IPS-15b (cell line): Measurements from ENCODE around the gene SCYGR1.

ENCODE experiments used
- H3K27me3 ChIP-seq: one replicate; pipeline ENCODE4 v1.6.1; 2013; ENCODE audit warnings: low read length; ENCODE audit not compliant: control insufficient read depth, insufficient read depth
- H3K36me3 ChIP-seq: one replicate; pipeline ENCODE4 v1.6.1; 2013; ENCODE audit warnings: low read length; ENCODE audit not compliant: control insufficient read depth, insufficient read depth
- H3K4me1 ChIP-seq: one replicate; pipeline ENCODE4 v1.6.1; 2013; ENCODE audit warnings: mild to moderate bottlenecking, low read length; ENCODE audit not compliant: control insufficient read depth, insufficient read depth
- H3K4me3 ChIP-seq: one replicate; pipeline ENCODE4 v1.5.1; 2013; ENCODE audit warnings: low read depth, low read length
- H3K9ac ChIP-seq: one replicate; pipeline ENCODE4 v1.6.1; 2013; ENCODE audit warnings: low read depth, mild to moderate bottlenecking, low read length
- H3K9me3 ChIP-seq: one replicate; pipeline ENCODE4 v1.6.1; 2013; ENCODE audit warnings: mild to moderate bottlenecking, low read length; ENCODE audit not compliant: control insufficient read depth, insufficient read depth

Gene SCYGR1

DNA sequence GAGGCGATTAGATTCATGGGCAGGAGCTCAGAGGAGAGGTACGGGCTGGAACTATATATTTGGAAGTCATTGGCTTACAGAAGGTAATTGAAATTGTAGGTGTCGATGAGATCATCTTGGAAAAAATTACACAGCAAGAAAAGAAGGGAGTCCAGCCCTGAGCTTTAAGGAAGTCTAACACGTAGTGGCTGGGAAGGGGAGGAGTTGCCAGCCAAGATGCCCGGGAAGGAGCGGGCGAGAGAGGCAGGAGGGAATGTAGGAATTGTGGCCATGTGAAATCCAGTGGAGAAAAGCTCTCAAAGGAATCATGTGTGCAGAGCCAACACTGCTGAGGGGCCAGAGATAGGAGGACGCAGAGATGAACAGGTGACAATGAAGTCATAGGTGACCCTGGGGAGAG lies 25.6 kb upstream of the SCYGR1 start:
- Histone ChIP-seq H3K4me3 (no peak overlapping the region), H3K4me1 (no peaks in the 10 kb centered on the region), H3K36me3 (no peaks in the 10 kb centered on the region), H3K9me3 (no peaks in the 10 kb centered on the region), H3K27me3 (no peaks in the 10 kb centered on the region), H3K9ac (no peak overlapping the region)

DNA sequence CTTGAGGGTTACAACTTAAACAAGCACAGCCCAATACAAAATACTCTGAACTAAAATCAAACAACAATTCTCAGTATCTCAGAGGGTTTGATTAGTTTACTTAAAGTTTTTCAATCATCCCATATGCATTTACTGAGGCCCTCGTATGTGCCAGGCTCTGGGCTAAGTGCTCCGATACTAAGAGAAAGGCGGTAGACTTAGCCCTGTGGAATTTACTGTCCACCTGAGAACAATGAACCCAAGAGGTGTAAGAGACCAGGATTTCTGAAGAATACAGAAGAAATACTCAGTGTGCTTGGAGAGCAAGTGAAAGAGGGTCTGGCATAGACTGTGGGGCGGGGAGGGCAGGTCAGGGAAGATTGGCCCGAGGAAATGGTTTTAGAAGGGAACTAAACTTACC lies 25.1 kb upstream of the SCYGR1 start:
- no peaks in the 10 kb centered on the region for H3K4me1 ChIP-seq
- H3K27me3 ChIP-seq = no peaks in the 10 kb centered on the region
- H3K9me3 ChIP-seq = no peaks in the 10 kb centered on the region
- H3K4me3 ChIP-seq = no peak overlapping the region
- H3K9ac ChIP-seq = no peak overlapping the region
- H3K36me3 ChIP-seq = no peaks in the 10 kb centered on the region

DNA sequence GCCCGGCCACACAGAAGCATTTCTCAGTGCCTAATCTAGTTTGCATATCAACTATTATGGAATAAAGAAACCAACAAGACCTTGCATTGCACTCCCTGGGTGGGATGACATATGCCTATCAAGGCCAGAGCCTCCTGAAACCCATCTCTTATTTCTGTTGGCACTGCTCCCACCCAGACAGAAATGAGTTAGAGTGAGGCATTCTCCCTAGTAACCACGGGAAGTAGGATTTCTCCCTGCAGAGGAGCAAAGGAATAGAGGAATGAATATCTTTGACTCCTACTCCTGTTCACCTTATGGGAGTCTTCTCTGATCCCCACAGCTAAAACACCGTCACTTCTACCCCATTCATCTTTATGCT lies 24.2 kb upstream of the SCYGR1 start:
- H3K36me3 ChIP-seq = no peaks in the 10 kb centered on the region
- no peak overlapping the region for H3K9ac ChIP-seq
- no peaks in the 10 kb centered on the region for H3K4me1 ChIP-seq
- no peak overlapping the region for H3K4me3 ChIP-seq
- H3K9me3 ChIP-seq = no peaks in the 10 kb centered on the region
- no peaks in the 10 kb centered on the region for H3K27me3 ChIP-seq

DNA sequence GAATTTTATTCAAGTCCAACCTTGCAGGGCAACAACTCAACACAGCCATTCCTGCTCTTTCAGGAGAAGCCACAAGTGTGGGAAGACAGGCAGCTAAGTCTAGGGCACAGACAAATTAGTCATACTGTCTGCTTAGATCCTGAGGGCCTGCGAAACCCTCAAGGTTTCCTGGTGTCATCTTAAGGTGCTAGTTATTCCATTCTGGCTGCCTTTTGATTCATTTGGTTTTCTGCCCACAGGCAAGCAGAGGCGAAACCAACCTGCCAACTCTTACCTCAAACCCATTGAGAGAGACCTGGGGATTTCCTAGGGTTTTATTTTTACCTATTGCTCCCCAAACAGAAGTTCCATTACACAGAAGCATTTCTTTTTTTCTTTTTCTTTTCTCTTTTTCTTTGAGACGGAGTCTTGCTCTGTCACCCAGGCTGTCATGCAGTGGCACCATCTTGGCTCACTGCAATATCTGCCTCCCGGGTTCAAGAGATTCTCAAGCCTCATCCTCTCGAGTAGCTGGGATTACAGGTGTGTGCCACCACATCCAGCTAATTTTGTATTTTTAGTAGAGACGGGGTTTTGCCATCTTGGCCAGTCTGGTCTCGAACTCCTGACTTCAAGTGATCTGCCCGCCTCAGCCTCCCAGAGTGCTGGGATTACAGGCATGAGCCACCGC lies 23.7 kb upstream of the SCYGR1 start:
- Histone ChIP-seq H3K27me3 (no peaks in the 10 kb centered on the region), H3K9ac (no peak overlapping the region), H3K36me3 (no peaks in the 10 kb centered on the region), H3K4me1 (peaks cover under 1% of the 10 kb centered on the region), H3K9me3 (no peaks in the 10 kb centered on the region), H3K4me3 (no peak overlapping the region)

DNA sequence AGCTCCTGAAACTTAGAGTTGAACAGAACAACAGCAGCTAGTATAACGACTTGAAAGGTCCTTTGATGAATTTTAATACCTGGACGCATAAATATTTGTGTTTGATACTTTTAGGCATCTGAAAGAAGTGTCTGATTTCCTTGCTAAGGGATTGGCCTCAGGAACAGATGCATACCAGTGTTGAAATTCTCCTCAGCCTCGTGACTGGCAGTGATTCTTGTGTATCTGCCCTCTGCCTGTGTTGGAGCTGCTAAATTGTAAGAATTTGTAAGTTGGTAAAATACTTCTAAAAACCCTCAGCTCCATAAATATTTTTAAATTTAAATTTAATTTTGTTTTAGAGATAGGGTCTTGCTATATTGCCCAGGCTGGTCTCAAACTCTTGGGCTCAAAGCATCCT lies 22.4 kb upstream of the SCYGR1 start:
- Histone ChIP-seq H3K4me1 (peaks cover 3% of the 10 kb centered on the region), H3K9me3 (no peaks in the 10 kb centered on the region), H3K27me3 (no peaks in the 10 kb centered on the region), H3K9ac (no peak overlapping the region), H3K4me3 (no peak overlapping the region), H3K36me3 (no peaks in the 10 kb centered on the region)

DNA sequence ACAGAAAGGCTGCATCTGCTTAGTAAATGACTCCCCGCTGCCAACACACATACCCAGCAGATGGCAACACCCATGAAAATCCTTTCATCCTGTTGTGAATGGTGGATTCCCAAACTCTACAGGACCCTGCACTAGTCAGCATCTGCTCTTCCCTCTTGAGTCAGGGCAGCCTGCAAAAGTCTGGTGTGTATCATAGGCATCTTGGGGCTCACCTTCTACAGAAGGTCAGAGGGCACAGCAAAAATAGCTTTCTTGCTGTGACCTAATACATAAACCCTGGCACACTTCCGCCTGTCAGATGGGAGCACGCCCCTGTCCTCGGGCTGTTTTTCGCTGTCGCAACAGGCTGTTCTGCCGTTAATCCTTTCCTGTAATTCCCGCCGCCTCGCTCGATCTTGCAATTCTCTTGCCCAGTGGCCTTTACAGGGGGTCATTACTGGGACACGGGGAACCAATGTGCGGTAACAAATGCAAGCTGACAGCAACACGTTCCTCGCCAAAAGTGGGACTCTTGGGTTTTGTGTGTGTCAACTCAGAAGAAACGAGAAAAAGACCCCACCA lies 19.9 kb upstream of the SCYGR1 start:
- H3K27me3 ChIP-seq = no peaks in the 10 kb centered on the region
- H3K9ac ChIP-seq = no peak overlapping the region
- no peak overlapping the region for H3K4me3 ChIP-seq
- H3K4me1 ChIP-seq = peaks cover 3% of the 10 kb centered on the region
- no peaks in the 10 kb centered on the region for H3K36me3 ChIP-seq
- no peaks in the 10 kb centered on the region for H3K9me3 ChIP-seq

DNA sequence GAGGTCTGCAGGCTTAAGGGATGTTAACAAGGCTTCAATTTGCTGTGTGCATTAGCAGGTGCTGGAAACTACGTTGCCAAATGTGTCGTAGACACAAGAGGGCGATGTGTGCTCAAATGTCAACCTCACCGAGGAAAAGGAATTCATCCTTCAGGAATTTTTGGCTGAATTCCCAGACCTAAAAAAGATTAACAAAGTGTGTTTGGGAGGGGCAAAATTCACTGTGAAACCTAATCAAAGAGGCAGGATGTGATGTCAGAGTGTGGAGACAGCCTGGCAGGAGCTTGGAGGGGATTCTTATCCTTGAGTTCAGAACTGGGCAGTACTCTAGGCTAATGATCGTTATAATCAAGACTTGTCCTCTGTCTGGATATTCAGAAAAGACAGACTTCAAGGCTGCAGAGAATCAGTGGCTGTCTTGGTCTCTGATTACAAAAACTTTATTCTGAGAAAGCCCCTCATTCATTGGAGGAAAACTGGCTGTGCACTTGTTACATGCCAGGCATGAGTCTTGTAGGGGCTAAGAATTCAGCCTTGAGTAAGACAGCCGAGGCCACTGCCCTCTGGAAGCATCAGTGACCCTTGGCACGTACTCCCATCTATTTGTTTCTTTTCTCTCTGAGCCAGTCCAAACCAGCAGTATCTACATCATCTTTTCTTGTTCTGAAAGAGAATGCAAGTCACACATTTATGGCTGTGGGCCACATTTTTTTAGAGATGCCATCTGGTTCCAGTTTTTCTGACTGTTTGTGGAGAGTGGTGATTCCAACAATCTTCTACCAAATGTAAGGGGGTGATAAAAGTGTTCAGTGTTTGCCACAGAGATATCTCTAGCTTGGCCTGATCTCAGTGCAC lies 18.7 kb upstream of the SCYGR1 start:
- Histone ChIP-seq H3K4me1 (peaks cover 3% of the 10 kb centered on the region), H3K9ac (peak overlapping the region; percentile 37), H3K4me3 (no peak overlapping the region), H3K9me3 (no peaks in the 10 kb centered on the region), H3K27me3 (no peaks in the 10 kb centered on the region), H3K36me3 (no peaks in the 10 kb centered on the region)

DNA sequence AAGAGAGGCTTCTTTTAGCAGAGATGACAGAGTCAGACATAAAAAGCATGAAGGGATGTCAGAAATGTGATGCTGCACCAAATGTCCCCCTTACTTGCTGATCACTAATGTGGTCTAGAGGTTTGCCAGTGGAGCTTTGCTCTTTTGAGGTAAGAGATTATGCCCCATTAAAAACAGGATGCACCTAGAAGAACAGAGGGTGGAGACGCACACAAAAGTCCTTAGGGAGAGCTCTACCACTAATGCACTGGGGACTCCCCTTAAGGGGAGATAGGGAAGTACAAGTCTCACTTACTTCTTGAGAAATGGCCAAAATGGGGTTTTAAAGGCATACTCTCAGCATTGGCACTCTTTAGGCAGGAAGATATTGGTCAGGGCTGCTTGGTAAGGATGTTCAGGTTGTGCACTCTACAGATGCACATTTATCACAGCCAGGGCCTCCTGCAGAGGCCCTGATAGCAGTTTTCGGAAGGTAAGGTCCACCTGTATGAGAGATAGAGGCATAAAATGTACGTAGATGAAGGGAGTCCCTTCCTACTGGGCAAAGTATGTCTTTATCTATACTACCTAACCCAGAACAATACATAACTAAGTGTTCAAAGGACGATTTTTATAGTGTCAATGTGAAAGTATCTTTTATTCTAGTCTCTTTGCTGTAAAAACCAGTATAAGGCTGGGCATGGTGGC lies 17.0 kb upstream of the SCYGR1 start:
- no peak overlapping the region for H3K4me3 ChIP-seq
- no peaks in the 10 kb centered on the region for H3K36me3 ChIP-seq
- no peaks in the 10 kb centered on the region for H3K9me3 ChIP-seq
- no peak overlapping the region for H3K9ac ChIP-seq
- H3K4me1 ChIP-seq = peaks cover 3% of the 10 kb centered on the region
- H3K27me3 ChIP-seq = no peaks in the 10 kb centered on the region

DNA sequence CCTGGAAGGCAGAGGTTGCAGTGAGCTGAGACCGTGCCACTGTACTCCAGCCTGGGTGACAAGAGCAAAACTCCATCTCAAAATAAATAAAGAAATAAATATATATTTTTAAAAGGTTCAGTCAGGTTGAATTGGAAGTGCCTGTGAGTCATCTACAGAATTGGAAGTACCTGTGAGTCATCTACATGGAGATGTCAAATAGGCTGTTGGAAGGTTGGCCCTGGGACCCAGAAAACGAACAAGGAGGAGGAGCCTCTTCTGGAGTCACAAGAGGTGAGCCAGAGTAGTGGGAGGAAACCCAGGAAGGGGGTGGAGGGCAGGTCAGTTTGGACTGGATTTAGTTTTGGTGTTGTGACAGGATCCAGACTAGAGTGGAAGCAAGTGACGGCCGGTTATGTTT lies 15.2 kb upstream of the SCYGR1 start:
- Histone ChIP-seq H3K4me1 (peaks cover 3% of the 10 kb centered on the region), H3K27me3 (no peaks in the 10 kb centered on the region), H3K9ac (no peak overlapping the region), H3K9me3 (no peaks in the 10 kb centered on the region), H3K4me3 (no peak overlapping the region), H3K36me3 (no peaks in the 10 kb centered on the region)

DNA sequence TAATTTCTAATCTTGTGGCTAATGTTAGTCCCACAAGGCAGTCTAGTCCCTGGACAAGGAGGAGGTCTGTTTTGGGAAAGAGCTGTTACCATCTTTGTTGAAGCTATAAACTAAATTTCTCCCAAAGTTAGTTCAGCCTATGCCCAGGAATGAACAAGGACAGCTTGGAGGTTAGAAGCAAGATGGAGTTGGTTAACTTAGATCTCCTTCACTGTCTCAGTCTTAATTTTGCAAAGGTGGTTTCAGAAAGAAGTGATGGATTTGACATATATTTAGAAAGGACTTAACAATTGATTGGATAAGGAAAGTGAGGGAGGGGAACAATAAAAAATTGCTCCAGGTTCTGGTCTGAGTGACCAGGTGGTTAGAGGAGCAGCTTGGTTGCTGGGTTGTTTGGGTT lies 14.6 kb upstream of the SCYGR1 start:
- H3K9me3 ChIP-seq = no peaks in the 10 kb centered on the region
- H3K9ac ChIP-seq = no peak overlapping the region
- H3K4me1 ChIP-seq = peaks cover 3% of the 10 kb centered on the region
- no peaks in the 10 kb centered on the region for H3K27me3 ChIP-seq
- no peaks in the 10 kb centered on the region for H3K36me3 ChIP-seq
- H3K4me3 ChIP-seq = no peak overlapping the region

DNA sequence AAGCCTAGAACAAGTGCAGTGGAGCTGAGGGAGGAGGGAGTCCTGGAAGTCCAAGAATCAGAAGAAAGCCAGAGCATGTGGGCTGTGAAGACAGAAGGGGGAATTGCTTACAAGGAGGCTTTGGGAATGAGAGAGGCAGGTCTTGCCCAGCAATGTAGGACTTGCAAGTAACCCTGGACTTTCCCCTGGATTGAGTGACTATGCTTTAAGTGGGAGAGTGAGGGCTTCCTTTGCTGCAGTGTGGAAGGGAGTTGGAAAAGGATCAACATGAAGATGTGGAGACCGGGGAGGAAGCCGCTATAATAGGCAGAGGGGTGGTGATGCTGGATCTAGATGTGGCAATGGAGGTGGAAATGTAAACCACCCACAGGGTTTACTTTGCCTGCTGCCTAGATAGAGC lies 13.8 kb upstream of the SCYGR1 start:
- Histone ChIP-seq H3K9ac (no peak overlapping the region), H3K36me3 (no peaks in the 10 kb centered on the region), H3K4me1 (peaks cover 3% of the 10 kb centered on the region), H3K27me3 (no peaks in the 10 kb centered on the region), H3K4me3 (no peak overlapping the region), H3K9me3 (no peaks in the 10 kb centered on the region)
